ENCODE data around the gene SFMBT1. TPM values are rescaled to one million over a fixed set of nuclear protein-coding genes. Genes with fewer than 3 reads are reported as not detected.

SFMBT1 gene
- polyA plus RNA-seq, 1 of the 3 experiments (the other 2 are of a cell fraction), result 0.72 TPM

DNA sequence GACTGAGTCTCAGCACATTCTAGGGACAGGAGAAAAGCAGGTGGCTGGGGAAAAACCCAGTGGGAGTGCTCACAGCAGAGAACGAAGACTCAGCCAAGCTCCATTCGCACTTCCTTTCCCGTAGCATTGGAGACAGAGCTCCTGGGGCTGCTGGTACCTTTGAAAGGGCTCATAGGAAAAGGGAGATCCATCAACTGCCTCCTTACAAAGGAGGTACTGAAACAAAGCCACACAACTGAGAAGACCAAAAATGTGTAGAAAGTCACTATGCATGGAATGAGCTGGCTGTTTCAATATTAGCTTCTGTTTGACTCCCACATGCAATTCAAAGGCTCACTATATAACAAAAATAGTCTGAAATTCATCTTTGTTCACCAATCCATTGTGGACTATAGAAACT, 165.4 kb downstream of the SFMBT1 start:
- Histone ChIP-seq H3K36me3 (replicated peaks in 1 of 2; ENCODE audit: control insufficient read depth in 1 of 2, insufficient read depth in 2 of 2, low read length in 1 of 2) (peaks cover 6 to 8% of the 10 kb centered on the region in 2 experiments), H3K9me3 (no peaks in the 10 kb centered on the region), H3K4me2 (no peak overlapping the region), H3K4me3 (ENCODE audit: low read depth in 2 of 2, low read length in 1 of 2) (no peak overlapping the region), H3K4me1 (ENCODE audit: control insufficient read depth in 1 of 2, insufficient read depth in 2 of 2, low read depth in 1 of 2, low read length in 1 of 2) (peaks cover 0 to 2% of the 10 kb centered on the region in 2 experiments; a peak in 1 of 4 replicates), H3F3A (replicated peaks; ENCODE audit: insufficient read depth) (no peaks in the 10 kb centered on the region), H3K27ac (ENCODE audit: low read depth in 2 of 2, low read length in 1 of 2) (no peak overlapping the region), H3K79me2 (ENCODE audit: insufficient read depth) (no peaks in the 10 kb centered on the region; the same call in 1 of the 2 replicates), H3K9me2 (no peaks in the 10 kb centered on the region), H3K9ac (no peak overlapping the region), H3K27me3 (ENCODE audit: insufficient read depth) (no peaks in the 10 kb centered on the region), H4K20me1 (ENCODE audit: insufficient read depth) (0 out of 2 replicates have a peak, but pooled peaks cover 4% of the 10 kb centered on the region), H2AFZ (ENCODE audit: low read depth) (no peak overlapping the region)
- WGBS (ENCODE audit: low lambda C conversion rate), result 100% methylated on average over 3 of the region's 3 CpGs
- CTCF ChIA-PET, result no interaction called here
- TF ChIP-seq GABPA (IDR thresholded peaks at IDR 0.05; ENCODE audit: low read depth), result no peak
- TF ChIP-seq NFIC (IDR thresholded peaks at IDR 0.05; ENCODE audit: borderline replicate concordance), result no peak
- TF ChIP-seq YY1 (IDR thresholded peaks at IDR 0.05; ENCODE audit: low read depth), result no peak
- TF ChIP-seq RAD21 (IDR thresholded peaks at IDR 0.05; ENCODE audit: low read length), result no peak
- no peak for TF ChIP-seq REST (IDR thresholded peaks at IDR 0.05; ENCODE audit: low read depth, low read length)
- TF ChIP-seq ZBTB33 (IDR thresholded peaks at IDR 0.05; ENCODE audit: borderline replicate concordance, low read depth), result no peak
- no peak for TF ChIP-seq POLR2AphosphoS5 (IDR thresholded peaks at IDR 0.05; ENCODE audit: low read depth, low read length)
- no peak for TF ChIP-seq RXRA (IDR thresholded peaks at IDR 0.05; ENCODE audit: borderline replicate concordance, low read depth)
- no peak for TF ChIP-seq ELF1 (IDR thresholded peaks at IDR 0.05)
- TF ChIP-seq FOSL2 (IDR thresholded peaks at IDR 0.05; ENCODE audit: borderline replicate concordance, low read depth), result no peak
- DNase-seq, result no peak
- POLR2A ChIA-PET, result no interaction called here

GRCh38 chr3:52880047-52880446, 165.8 kb downstream of the SFMBT1 start:
- POLR2A ChIA-PET, result no interaction called here
- Histone ChIP-seq H3K4me1 (ENCODE audit: control insufficient read depth in 1 of 2, insufficient read depth in 2 of 2, low read depth in 1 of 2, low read length in 1 of 2) (peaks cover 0 to 2% of the 10 kb centered on the region in 2 experiments; a peak in 1 of 4 replicates), H3K9me2 (no peaks in the 10 kb centered on the region), H3K27ac (ENCODE audit: low read depth in 2 of 2, low read length in 1 of 2) (no peak overlapping the region), H3K4me2 (no peak overlapping the region), H2AFZ (ENCODE audit: low read depth) (no peak overlapping the region), H4K20me1 (ENCODE audit: insufficient read depth) (0 out of 2 replicates have a peak, but pooled peaks cover 4% of the 10 kb centered on the region), H3K9ac (no peak overlapping the region), H3F3A (replicated peaks; ENCODE audit: insufficient read depth) (no peaks in the 10 kb centered on the region), H3K27me3 (ENCODE audit: insufficient read depth) (no peaks in the 10 kb centered on the region), H3K9me3 (no peaks in the 10 kb centered on the region), H3K36me3 (replicated peaks in 1 of 2; ENCODE audit: control insufficient read depth in 1 of 2, insufficient read depth in 2 of 2, low read length in 1 of 2) (peaks cover 5% of the 10 kb centered on the region in 2 experiments), H3K79me2 (ENCODE audit: insufficient read depth) (no peaks in the 10 kb centered on the region; the same call in 1 of the 2 replicates), H3K4me3 (ENCODE audit: low read depth in 2 of 2, low read length in 1 of 2) (no peak overlapping the region)
- WGBS (ENCODE audit: low lambda C conversion rate), result 94% methylated on average over 5 of the region's 5 CpGs
- TF ChIP-seq, protein P1, sequence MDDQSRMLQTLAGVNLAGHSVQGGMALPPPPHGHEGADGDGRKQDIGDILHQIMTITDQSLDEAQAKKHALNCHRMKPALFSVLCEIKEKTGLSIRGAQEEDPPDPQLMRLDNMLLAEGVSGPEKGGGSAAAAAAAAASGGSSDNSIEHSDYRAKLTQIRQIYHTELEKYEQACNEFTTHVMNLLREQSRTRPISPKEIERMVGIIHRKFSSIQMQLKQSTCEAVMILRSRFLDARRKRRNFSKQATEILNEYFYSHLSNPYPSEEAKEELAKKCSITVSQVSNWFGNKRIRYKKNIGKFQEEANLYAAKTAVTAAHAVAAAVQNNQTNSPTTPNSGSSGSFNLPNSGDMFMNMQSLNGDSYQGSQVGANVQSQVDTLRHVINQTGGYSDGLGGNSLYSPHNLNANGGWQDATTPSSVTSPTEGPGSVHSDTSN (IDR thresholded peaks at IDR 0.05), result no peak
- TF ChIP-seq NFIC (IDR thresholded peaks at IDR 0.05; ENCODE audit: borderline replicate concordance), result no peak
- TF ChIP-seq, protein P2, sequence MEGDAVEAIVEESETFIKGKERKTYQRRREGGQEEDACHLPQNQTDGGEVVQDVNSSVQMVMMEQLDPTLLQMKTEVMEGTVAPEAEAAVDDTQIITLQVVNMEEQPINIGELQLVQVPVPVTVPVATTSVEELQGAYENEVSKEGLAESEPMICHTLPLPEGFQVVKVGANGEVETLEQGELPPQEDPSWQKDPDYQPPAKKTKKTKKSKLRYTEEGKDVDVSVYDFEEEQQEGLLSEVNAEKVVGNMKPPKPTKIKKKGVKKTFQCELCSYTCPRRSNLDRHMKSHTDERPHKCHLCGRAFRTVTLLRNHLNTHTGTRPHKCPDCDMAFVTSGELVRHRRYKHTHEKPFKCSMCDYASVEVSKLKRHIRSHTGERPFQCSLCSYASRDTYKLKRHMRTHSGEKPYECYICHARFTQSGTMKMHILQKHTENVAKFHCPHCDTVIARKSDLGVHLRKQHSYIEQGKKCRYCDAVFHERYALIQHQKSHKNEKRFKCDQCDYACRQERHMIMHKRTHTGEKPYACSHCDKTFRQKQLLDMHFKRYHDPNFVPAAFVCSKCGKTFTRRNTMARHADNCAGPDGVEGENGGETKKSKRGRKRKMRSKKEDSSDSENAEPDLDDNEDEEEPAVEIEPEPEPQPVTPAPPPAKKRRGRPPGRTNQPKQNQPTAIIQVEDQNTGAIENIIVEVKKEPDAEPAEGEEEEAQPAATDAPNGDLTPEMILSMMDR (IDR thresholded peaks at IDR 0.05), result no peak
- no peak for TF ChIP-seq SIN3A (IDR thresholded peaks at IDR 0.05; ENCODE audit: borderline replicate concordance, low read depth, low read length)
- TF ChIP-seq TAF1 (IDR thresholded peaks at IDR 0.05; ENCODE audit: borderline replicate concordance, low read depth, low read length), result no peak
- no peak for TF ChIP-seq ELF1 (IDR thresholded peaks at IDR 0.05)
- DNase-seq, result no peak
- CTCF ChIA-PET, result interaction anchor here (0.7 kb wide), 2 partner anchors 51 to 194 kb away, joined by 3 read pairs; no protein-coding TSS in a partner anchor
